H1 (cell line): ENCODE data around the gene ACAA1. TPM values are rescaled to one million over a fixed set of nuclear protein-coding genes. Genes with fewer than 3 reads are reported as not detected.

Source experiments
- CTCF ChIA-PET: fragments of 300-600 bp; sonication (Branson Sonifier 250); formaldehyde crosslinking; loops from one replicate; lab custom pipeline; 2021; ENCODE audit not compliant: partially characterized antibody; lab: Charles Lee
- POLR2A ChIA-PET: fragments of 300-600 bp; sonication (Branson Sonifier 250); formaldehyde crosslinking; loops from one replicate; lab custom pipeline; 2021; ENCODE audit warnings: inconsistent platforms; ENCODE audit not compliant: partially characterized antibody; lab: Charles Lee
- DNase-seq, 2 experiments: peaks; one replicate each; pipeline versions ENCODE4 v3.0.0 to v3.0.0-alpha.2; 2010 to 2022; ENCODE audit warnings: low spot score in 2 of 2, low read depth in 1 of 2, mixed read lengths in 1 of 2
- FAIRE-seq: peaks from 2 replicates; lab custom pipeline; 2011; peaks lifted over from hg19 to GRCh38; lab: Jason Lieb, UNC
- H2AFZ ChIP-seq: 2 replicates; pipeline ENCODE4 v1.8.1; 2012; ENCODE audit warnings: low read length, inconsistent platforms
- H2AK5ac ChIP-seq: 2 replicates; pipeline ENCODE4 v1.6.1; 2013; ENCODE audit warnings: low read depth, low read length
- H2BK120ac ChIP-seq: replicated peaks from 2 replicates; pipeline ENCODE3; 2013; ENCODE audit warnings: low read depth, low read length, inconsistent platforms
- H2BK12ac ChIP-seq: 2 replicates; pipeline ENCODE4 v1.6.1; 2013; ENCODE audit warnings: low read depth, low read length
- H2BK15ac ChIP-seq: 2 replicates; pipeline ENCODE4 v1.6.1; 2013; ENCODE audit warnings: low read length
- H2BK20ac ChIP-seq: 2 replicates; pipeline ENCODE4 v1.6.1; 2013; ENCODE audit warnings: low read length
- H2BK5ac ChIP-seq: 2 replicates; pipeline ENCODE4 v1.6.1; 2013; ENCODE audit warnings: low read depth, low read length
- H3K14ac ChIP-seq: 2 replicates; pipeline ENCODE4 v1.6.1; 2013; ENCODE audit warnings: inconsistent platforms; ENCODE audit not compliant: insufficient read length
- H3K18ac ChIP-seq: 2 replicates; pipeline ENCODE4 v1.6.1; 2013; ENCODE audit warnings: low read length; ENCODE audit errors: extremely low read depth
- H3K23ac ChIP-seq: 2 replicates; pipeline ENCODE4 v1.6.1; 2013; ENCODE audit warnings: inconsistent platforms; ENCODE audit not compliant: insufficient read length
- H3K23me2 ChIP-seq: 2 replicates; pipeline ENCODE4 v1.6.1; 2013; ENCODE audit warnings: low read depth, low read length
- H3K27ac ChIP-seq: 2 replicates; pipeline ENCODE4 v1.6.1; 2011; ENCODE audit warnings: low read depth, low read length, inconsistent platforms
- H3K27me3 ChIP-seq, 4 experiments: replicated peaks in 1 of 4; 1 replicate in 1 of 4; 2 replicates in 3 of 4; pipeline versions ENCODE4 v1.6.1 to v1.8.1; 2011 to 2013; ENCODE audit warnings: low read length in 3 of 4, mild to moderate bottlenecking in 3 of 4, inconsistent platforms in 2 of 4, mixed read lengths in 2 of 4, moderate library complexity in 1 of 4; ENCODE audit not compliant: control insufficient read depth in 3 of 4, insufficient read depth in 3 of 4; ENCODE audit errors: extremely low read depth in 1 of 4
- H3K36me3 ChIP-seq, 4 experiments: 2 replicates each; pipeline versions ENCODE4 v1.6.1 to v1.8.1; 2011 to 2013; ENCODE audit warnings: mild to moderate bottlenecking in 4 of 4, low read length in 3 of 4, moderate library complexity in 2 of 4, control low read depth in 1 of 4, inconsistent platforms in 1 of 4; ENCODE audit not compliant: insufficient read depth in 4 of 4, control insufficient read depth in 2 of 4
- H3K4ac ChIP-seq: replicated peaks from 2 replicates; pipeline ENCODE3; 2013; ENCODE audit warnings: low read length, low read depth, mixed read lengths, inconsistent platforms; ENCODE audit not compliant: insufficient read length
- H3K4me1 ChIP-seq, 4 experiments: replicated peaks in 1 of 4; 1 replicate in 1 of 4; 2 replicates in 3 of 4; pipeline versions ENCODE4 v1.6.1 to v1.8.1; 2011 to 2013; ENCODE audit warnings: low read length in 3 of 4, inconsistent platforms in 2 of 4, mixed read lengths in 1 of 4; ENCODE audit not compliant: insufficient read depth in 4 of 4, control insufficient read depth in 3 of 4
- H3K4me2 ChIP-seq, 2 experiments: 2 replicates each; pipeline versions ENCODE4 v1.6.1 to v1.8.1; 2011 to 2013; ENCODE audit warnings: low read depth in 2 of 2, low read length in 2 of 2, control low read depth in 1 of 2, inconsistent platforms in 1 of 2, mild to moderate bottlenecking in 1 of 2; ENCODE audit not compliant: insufficient read depth in 1 of 2
- H3K4me3 ChIP-seq, 4 experiments: fragments of 200-600, 300-600 bp in 1 of 4; sonication (generic), shearing (Covaris generic), sonication (Bioruptor Twin) in 1 of 4; 2 replicates each; pipeline versions ENCODE4 v1.5.1 to v1.8.1; 2011 to 2016; ENCODE audit warnings: low read length in 4 of 4, low read depth in 3 of 4, control low read depth in 2 of 4, inconsistent platforms in 2 of 4, mild to moderate bottlenecking in 2 of 4, mixed read lengths in 1 of 4, moderate library complexity in 1 of 4; ENCODE audit not compliant: insufficient read depth in 2 of 4; ENCODE audit errors: extremely low read depth in 1 of 4
- H3K56ac ChIP-seq: replicated peaks from 2 replicates; pipeline ENCODE3; 2013; ENCODE audit warnings: low read depth, mild to moderate bottlenecking, mixed read lengths, low read length, inconsistent platforms; ENCODE audit not compliant: insufficient read length
- H3K79me1 ChIP-seq: 2 replicates; pipeline ENCODE4 v1.6.1; 2013; ENCODE audit warnings: low read depth, low read length, control low read depth
- H3K79me2 ChIP-seq, 2 experiments: 2 replicates each; pipeline versions ENCODE4 v1.6.1 to v1.8.1; 2012 to 2013; ENCODE audit warnings: low read length in 2 of 2, mild to moderate bottlenecking in 2 of 2, inconsistent platforms in 1 of 2; ENCODE audit not compliant: insufficient read depth in 2 of 2, control insufficient read depth in 1 of 2
- H3K9ac ChIP-seq, 4 experiments: replicated peaks in 1 of 4; 1 replicate in 1 of 4; 2 replicates in 3 of 4; pipeline versions ENCODE4 v1.6.1 to v1.8.1; 2011 to 2013; ENCODE audit warnings: low read depth in 3 of 4, low read length in 3 of 4, control low read depth in 2 of 4, mild to moderate bottlenecking in 2 of 4, moderate library complexity in 2 of 4, inconsistent platforms in 1 of 4; ENCODE audit errors: extremely low read depth in 1 of 4
- H3K9me3 ChIP-seq, 2 experiments: 2 replicates each; pipeline versions ENCODE4 v1.6.1 to v1.8.1; 2012 to 2013; ENCODE audit warnings: mild to moderate bottlenecking in 2 of 2, moderate library complexity in 2 of 2, control low read depth in 1 of 2, inconsistent platforms in 1 of 2, low read depth in 1 of 2, low read length in 1 of 2, mixed read lengths in 1 of 2; ENCODE audit not compliant: insufficient read depth in 2 of 2
- H4K20me1 ChIP-seq, 2 experiments: replicated peaks in 1 of 2; 2 replicates each; pipeline versions ENCODE3 to v1.8.1; 2011 to 2013; ENCODE audit warnings: inconsistent platforms in 2 of 2, low read length in 2 of 2, mild to moderate bottlenecking in 1 of 2; ENCODE audit not compliant: insufficient read depth in 2 of 2, control insufficient read depth in 1 of 2
- H4K5ac ChIP-seq: 2 replicates; pipeline ENCODE4 v1.6.1; 2013; ENCODE audit warnings: low read length, low read depth, mixed read lengths, inconsistent platforms; ENCODE audit not compliant: insufficient read length
- H4K8ac ChIP-seq: 2 replicates; pipeline ENCODE4 v1.8.0; 2013; ENCODE audit warnings: mild to moderate bottlenecking, moderate library complexity, low read length, inconsistent platforms; ENCODE audit not compliant: insufficient read depth; ENCODE audit errors: extremely low read depth
- H4K91ac ChIP-seq: replicated peaks from 2 replicates; pipeline ENCODE3; 2013; ENCODE audit warnings: low read length, mixed read lengths, inconsistent platforms; ENCODE audit not compliant: insufficient read length
- BACH1 ChIP-seq: IDR thresholded peaks from 2 replicates; pipeline ENCODE4 v1.6.1; 2012; ENCODE audit warnings: low read length, improper control_type of control experiment
- NANOG ChIP-seq: IDR thresholded peaks from 2 replicates; pipeline ENCODE4 v1.6.1; 2011; ENCODE audit warnings: low read length, low read depth, mild to moderate bottlenecking, inconsistent platforms; ENCODE audit not compliant: insufficient read depth, poor library complexity, severe bottlenecking
- YY1 ChIP-seq: IDR thresholded peaks from 2 replicates; pipeline ENCODE4 v1.6.1; 2011; ENCODE audit warnings: low read depth, mild to moderate bottlenecking, low read length
- WGBS, 2 experiments: shearing (Covaris generic) in 1 of 2; methylation state at CpG; one replicate each; pipeline versions ENCODE4 v1.1.6 to v1.1.7; 2013 to 2015; ENCODE audit warnings: low lambda C conversion rate in 2 of 2, mixed read lengths in 2 of 2, inconsistent platforms in 1 of 2, low coverage in 1 of 2, missing lambda C conversion rate in 1 of 2; ENCODE audit not compliant: insufficient replicate concordance in 2 of 2, insufficient coverage in 1 of 2, insufficient read length in 1 of 2; ENCODE audit errors: extremely low coverage in 1 of 2, missing lambda C conversion rate in 1 of 2; 5-methylcytosine and 5-hydroxymethylcytosine counted together
- polyA plus RNA-seq, 7 experiments: library from polyadenylated mRNA; depleted of rRNA in 3 of 7; stranded (reverse) in 5 of 7; unstranded in 2 of 7; fragments of >200 nt in 5 of 7; fragments of 200-250 nt in 2 of 7; gene quantifications; 1 replicate in 5 of 7; 2 replicates in 1 of 7; 4 replicates in 1 of 7; pipeline versions ENCODE4 v1.2.1 to v1.2.3, GENCODE V29; 2011 to 2013; ENCODE audit warnings: missing spikeins in 2 of 7, mixed read lengths in 2 of 7
- total RNA-seq: library from RNA; stranded (reverse); fragmentation: NEBNext Ultra II Directional; extraction: Animal tissue kit (Norgen Biotek cat#: 25700); gene quantifications from 2 replicates; pipeline ENCODE4 v1.2.1, GENCODE V29; 2021

ACAA1 gene
- total and polyA plus RNA-seq, 2 of the 8 experiments (the other 6 are each of a cell fraction or from before 2014, with no cell fraction given): 23.1 to 34.8 TPM

- Histone ChIP-seq H2AK5ac (no peak overlapping the region), H3K9ac (peak overlapping the region; percentile 49 to 96 (median 88); a peak in 6 of 7 replicates), H3K4ac (no peak overlapping the region), H2AFZ (no peak overlapping the region; the same call in 1 of the 2 replicates), H3K14ac (no peak overlapping the region), H2BK15ac (no peak overlapping the region), H3K23ac (no peak overlapping the region), H3K4me1 (peaks cover 0 to 2% (median under 1%) of the 10 kb centered on the region in 4 experiments; a peak in 3 of 7 replicates), H3K36me3 (no peaks in the 10 kb centered on the region), H2BK20ac (no peak overlapping the region), H3K4me2 (peak overlapping the region; percentile 91 to 94), H3K18ac (peak overlapping the region; percentile 78; the same call in 1 of the 2 replicates), H3K23me2 (peaks cover 14% of the 10 kb centered on the region; the same call in 1 of the 2 replicates), H3K27me3 (no peaks in the 10 kb centered on the region), H3K4me3 (peak overlapping the region; percentile 75 to 90 (median 86)), H4K91ac (no peak overlapping the region), H4K20me1 (peaks cover 3 to 6% of the 10 kb centered on the region in 2 experiments), H4K5ac (peak overlapping the region; percentile 56), H3K56ac (peak overlapping the region; percentile 80)
- DNase-seq: no peak
- POLR2A ChIA-PET: interaction anchor here (0.6 to 4.1 kb wide), 13 partner anchors 8 to 147 kb away, joined by 3 to 38 read pairs (median 5); partner anchors contain the start of genes ACAA1 and MYD88
- 4% methylated on average over 31 of the region's 62 CpGs; no CpG with 5 or more reads in 1 of the 2 experiments for WGBS, 2 experiments
- CTCF ChIA-PET: interaction anchor here (0.6 to 3.2 kb wide), 10 partner anchors 13 to 485 kb away, joined by 3 to 11 read pairs (median 4); partner anchors contain the start of genes MYD88 and SLC22A14
- TF ChIP-seq NANOG (peak; percentile 52), YY1 (no peak), BACH1 (peak; percentile 18; the same call in 1 of the 2 replicates)
- TF ChIP-seq, all 59 proteins: peak for 2
- H2BK120ac ChIP-seq: no peak overlapping the region
- 0 out of 2 replicates have a peak overlapping the region, but pooled peaks have one; percentile 94 for H2BK12ac ChIP-seq
- no peak for FAIRE-seq
- H3K79me1 ChIP-seq: no peaks in the 10 kb centered on the region; the same call in 1 of the 2 replicates
- H4K8ac ChIP-seq: peak overlapping the region; percentile 99; the same call in 1 of the 2 replicates
- H2BK5ac ChIP-seq: peak overlapping the region; percentile 97
- peaks cover 18 to 49% of the 10 kb centered on the region in 2 experiments for H3K79me2 ChIP-seq
- H3K27ac ChIP-seq: peak overlapping the region; percentile 99
- H3K9me3 ChIP-seq: no peaks in the 10 kb centered on the region
Measured at GRCh38 chr3:38165722-38166387, 28.9 kb upstream of the ACAA1 start.
